G401.6 (cell line): ENCODE measurements around the gene TBXA2R.
"Not testable (repeated sequence)": the region's sequence is repeated elsewhere in the genome, so short reads cannot be mapped to it uniquely, and the experiment has no call there.

ENCODE experiments used
- FAIRE-seq: peaks from 2 replicates; lab custom pipeline; 2012; peaks lifted over from hg19 to GRCh38; lab: Jason Lieb, UNC

Gene TBXA2R

DNA sequence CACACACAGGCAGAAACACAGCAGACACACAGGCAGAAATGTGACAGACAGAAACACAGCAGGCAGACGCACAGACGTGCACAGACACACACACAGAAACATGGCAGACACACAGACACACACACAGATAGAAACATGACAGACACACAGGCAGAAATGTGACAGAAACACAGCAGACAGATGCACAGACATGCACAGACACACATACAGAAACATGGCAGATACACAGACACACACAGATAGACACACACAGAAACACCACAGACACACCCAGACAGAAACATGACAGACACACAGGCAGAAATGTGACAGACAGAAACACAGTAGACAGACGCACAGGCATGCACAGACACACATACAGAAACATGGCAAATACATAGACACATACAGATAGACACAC lies 1.3 kb downstream of the TBXA2R start:
- FAIRE-seq, result no peak

DNA sequence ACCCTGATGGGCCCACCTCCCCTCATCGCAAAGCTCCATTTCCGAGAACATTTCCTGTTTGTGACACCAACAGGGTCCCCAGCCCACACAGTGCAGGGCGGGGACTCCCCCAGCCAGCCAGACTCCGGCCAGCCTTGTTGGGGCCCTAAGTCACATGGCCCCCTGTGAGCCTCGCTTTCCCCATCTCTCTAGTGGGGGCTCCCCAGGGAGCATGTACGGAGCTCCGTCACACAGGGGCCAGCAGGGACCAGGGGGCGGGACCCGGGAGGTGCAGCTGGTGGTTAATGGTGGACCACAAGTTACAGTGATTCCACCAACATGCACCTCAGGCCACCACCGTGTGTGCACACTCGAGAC lies 1.7 kb downstream of the TBXA2R start:
- no peak for FAIRE-seq

DNA sequence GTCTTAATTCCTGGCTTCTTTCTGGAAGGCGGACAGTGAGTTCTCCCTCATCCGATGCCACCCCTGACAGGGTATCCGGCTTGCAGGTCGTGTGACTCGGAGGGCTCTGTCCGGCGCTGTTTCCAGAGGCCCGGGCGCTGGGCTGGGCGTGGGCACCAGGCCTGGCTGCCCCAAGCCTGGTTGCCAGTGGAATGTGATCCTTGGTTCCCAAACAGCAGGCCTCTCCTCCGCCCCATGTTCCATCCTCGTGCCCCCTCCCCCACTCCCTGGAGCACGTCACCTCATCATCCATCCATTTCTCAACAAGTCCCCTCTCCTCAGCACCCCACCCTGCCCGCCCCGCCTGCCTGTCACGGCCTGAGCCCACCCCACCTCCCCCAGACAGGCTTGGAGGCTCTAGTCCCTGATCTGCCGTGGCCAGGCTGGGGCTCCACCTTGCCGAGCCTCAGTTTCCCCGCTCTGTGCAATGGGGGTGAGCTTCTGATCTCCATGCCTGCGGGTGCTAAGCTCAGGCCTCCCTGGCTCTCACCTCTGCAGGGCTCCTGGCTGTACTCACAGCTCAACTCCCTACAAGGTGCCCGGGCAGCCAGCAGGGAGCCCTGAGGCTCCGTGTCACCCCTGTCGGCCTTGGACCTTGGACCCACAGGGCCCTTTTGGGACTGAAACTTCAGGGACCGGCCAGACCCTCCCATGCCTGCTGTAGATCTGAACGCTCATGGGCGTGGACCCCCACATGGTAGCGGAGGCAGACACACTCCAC lies 2.3 kb downstream of the TBXA2R start:
- no peak for FAIRE-seq

DNA sequence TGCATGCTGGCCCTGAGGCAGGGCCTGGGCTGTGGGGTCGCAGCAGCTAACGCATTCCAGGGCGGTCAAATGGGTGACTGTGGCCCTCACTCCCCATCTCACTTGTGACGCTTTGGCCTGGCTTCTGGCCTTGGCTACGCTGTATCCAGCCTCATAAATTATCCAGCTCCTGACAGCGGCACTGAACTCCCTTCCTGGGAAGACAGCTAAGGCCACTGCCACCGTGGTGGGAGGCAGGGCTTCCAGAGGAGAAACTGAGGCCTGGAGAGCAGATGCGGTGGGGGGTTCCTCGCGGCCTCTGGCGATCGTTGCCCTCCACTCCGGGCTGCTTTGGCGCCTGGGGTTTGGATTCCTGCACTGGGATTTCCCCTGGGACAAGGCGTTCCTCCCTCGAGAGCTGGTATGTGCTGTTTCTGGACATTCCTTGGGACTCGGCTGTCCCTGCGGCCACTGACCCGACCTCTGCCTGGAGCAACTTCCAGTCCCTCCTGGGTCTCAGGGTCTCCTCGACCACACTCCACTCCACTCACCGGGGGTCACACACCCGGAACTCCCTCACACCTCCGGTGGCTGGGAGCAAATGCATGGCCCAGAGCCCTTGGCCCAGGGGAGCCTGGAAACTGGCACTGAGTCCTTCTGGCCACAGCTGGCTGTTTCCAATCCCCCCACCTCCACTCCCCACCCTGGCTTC lies 3.4 kb downstream of the TBXA2R start:
- FAIRE-seq, result no peak

DNA sequence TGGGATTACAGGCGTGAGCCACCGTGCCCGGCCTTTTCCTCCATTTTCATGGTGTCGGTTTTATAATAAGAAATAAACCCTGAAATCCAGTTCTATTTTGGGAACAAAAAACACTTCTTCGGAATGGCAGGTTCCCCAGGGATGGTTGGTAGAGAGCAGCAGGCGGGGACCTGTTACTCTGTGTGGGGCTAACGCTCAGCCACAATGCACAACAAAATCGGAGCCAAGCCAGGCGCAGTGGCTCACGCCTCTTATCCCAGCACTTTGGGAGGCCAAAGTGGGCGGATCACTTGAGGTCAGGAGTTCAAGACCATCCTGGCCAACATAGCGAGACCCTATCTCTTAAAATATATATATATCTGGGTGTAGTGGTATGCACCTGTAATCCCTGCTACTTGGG lies 5.7 kb downstream of the TBXA2R start:
- no peak for FAIRE-seq

DNA sequence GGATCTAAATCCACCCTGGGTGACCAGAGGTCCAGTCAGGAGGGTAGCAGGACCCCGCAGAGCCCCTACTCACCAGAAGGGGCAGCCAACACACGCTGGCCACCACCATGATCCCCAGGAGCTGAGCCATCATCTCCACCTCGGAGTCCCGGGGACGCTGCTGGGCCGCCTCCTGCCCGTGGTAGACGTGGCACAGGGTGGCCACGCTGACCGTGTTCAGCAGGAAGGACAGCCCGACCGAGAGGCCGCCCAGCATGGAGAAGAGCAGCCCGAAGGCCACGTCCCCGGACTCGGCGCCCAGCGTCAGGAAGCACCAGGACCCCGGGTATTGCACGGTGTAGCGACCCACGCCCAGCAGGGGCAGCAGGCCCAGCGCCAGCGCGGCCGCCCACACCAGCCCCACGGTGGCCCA lies 6.9 kb downstream of the TBXA2R start:
- no peak for FAIRE-seq

DNA sequence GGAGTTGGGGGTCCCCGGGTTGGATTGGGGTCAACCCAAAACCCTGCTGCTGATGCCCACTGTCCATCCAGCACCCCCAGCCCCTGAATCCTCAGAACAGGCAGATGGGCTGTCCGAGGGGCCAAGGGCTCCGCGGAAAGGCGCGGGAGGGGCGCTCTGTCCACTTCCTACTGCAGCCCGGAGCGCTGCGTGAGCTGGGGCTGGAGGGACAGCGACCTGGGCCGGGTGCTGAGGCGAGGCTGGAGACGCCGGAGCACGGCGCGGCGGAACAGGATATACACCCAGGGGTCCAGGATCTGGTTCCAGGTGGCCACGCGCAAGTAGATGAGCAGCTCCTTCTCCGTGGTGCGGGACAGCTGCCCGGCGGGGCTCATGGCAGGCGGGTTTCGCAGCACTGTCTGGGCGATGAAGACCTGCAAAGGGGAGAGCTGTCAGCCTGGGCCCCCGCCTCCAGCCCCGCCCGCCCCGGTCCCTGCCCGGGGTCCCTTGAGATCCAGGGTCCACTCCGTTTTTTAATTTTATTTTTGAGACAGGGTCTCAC lies 11.1 kb downstream of the TBXA2R start:
- no peak for FAIRE-seq

DNA sequence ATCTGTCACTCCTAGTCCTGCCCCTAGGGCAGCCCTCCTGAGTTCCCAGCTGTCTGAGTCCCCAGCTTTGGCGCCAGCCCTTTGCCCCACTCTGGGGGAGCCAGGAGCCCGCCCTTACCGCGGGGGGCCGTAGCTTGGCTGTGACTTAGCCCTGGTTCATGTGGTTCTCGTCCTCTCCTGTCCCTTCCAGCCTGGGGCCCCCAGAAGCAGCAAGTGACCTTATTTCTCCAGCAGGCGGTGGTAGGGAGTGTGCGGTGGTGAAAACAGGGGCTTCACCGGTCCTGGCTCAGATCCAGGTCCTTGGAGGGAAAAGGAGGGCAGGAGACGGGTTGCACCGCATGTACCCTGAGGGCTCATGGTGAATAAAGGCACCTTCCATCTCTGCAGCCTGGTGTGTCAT lies 13.5 kb downstream of the TBXA2R start:
- no peak for FAIRE-seq

DNA sequence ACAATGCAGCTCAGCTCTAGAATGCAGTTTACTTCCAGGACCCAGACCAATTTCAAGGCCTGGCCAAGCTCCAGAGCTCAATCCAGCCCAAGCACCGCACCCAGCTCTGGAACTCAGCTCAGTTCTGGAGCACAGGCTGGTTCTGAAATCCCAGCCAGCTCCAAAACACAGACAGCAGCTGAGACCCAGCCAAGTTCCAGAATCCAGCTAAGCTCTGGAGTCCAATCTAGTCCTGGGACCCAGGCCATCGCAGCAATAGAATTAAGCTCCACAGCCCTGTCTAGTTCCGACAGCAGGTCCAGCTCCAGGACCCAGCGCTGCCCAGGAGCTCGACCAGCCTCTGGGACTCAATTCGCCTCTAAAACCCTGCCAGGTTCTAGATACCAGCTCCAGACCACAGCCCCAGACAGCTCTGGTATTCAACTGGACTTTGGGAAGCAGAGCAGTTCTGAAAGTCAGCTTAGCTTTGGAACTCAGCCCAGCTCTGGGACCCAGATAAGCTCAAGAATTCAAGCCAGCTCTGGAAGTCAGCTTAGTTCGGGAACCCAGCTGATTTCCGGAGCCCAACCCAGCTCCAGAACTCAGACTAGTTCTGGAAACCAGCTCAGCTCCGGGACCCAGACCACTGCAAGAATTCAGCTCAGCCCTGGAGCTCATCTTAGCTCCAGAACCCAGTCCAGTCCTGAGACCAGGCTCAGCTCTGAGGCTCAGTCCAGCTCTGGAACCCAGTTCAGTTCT lies 14.6 kb downstream of the TBXA2R start:
- FAIRE-seq, result no peak

DNA sequence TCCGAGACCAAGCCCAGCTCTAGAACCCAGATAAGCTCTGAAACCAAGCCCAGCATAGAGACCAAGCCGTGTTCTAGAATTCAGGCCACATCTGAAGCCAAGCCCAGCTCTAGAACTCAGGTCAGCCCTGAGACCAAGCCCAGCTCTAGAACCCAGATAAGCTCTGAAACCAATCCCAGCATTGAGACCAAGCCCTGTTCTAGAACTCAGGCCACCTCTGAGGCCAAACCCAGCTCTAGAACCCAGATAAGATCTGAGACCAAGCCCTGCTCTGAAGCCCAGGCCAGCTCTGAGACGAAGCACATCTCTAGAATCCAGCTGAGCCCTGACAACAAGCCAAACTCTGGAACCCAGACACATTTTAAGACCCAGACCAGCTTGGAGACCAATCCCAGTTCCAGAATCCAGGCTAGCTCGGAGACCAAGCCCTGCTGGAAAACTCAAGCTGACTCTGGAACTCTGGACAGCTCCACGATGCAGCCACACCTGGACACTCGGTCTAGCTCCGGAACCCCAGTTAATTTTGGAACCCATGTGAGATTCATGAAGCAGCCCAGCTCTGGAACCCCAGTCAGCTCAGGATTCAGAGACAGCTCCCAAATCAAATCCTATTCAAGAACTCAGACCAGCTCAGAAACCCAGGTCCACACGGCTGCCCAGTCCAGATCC lies 15.6 kb downstream of the TBXA2R start:
- FAIRE-seq, result no peak

DNA sequence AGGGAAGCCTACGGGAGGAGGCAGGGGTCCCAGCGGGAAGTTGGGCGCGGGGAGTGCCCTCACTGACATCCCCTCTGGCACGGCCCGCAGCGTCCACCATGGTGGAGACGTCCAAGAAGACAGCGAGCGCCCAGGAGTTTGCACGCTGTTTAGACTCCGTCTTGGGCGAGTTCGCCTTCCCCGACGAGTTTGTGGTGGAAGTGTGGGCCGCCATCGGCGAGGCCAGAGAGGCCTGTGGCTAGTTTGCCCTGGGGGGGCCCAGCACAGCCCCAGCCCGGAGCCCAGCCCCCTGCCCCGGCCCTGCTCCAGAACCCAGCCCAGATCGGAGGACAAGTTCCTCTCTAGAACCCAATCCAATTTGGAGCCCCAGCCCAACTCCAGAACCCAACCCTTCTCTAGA lies 16.7 kb downstream of the TBXA2R start:
- no peak for FAIRE-seq

DNA sequence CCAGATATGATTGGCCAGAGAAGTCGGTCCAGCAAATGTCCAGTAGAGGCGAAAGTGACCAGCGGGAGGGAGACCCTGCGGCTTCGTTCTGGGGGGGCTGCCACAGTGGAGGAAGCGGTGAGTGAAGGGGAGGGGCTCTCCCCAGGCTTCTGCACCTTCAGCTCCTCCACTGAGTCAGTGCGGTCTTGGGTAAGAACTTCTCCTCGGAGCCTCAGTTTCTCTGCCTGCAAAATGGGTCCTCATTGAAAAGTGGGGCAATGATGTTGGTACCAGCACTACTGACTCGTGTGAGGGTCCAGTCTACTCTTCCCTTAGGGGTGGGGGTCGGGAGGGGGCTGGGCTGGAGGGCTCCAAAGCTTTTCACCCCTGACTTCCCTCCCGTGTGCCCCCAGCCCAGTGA lies 17.2 kb downstream of the TBXA2R start:
- no peak for FAIRE-seq

DNA sequence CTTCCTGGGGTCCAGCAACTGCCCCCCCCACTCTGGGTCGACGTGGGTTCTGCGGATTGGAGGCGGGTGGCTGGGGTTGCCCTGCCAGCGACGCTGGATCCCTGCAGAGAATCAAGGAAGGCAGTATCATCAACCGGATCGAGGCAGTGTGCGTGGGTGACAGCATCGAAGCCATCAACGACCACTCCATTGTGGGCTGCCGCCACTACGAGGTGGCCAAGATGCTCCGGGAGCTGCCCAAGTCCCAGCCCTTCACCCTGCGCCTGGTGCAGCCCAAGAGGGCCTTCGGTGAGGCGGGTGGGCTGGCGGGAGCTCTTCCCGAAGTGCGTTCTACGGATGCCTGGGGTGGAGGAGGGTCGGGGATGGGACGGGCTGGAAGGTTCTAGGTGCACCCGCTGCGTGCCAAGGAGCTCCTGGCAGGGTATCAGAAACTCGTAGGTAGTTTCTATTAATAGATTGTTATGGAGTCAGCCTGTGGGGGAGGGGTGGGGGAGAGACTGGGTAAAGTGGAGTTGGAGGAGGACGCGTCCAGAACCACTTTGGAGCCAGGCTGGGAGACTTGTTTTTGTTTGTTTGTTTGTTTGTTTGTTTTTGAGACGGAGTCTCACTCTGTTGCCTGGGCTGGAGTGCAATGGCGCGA lies 19.8 kb downstream of the TBXA2R start:
- no peak for FAIRE-seq

DNA sequence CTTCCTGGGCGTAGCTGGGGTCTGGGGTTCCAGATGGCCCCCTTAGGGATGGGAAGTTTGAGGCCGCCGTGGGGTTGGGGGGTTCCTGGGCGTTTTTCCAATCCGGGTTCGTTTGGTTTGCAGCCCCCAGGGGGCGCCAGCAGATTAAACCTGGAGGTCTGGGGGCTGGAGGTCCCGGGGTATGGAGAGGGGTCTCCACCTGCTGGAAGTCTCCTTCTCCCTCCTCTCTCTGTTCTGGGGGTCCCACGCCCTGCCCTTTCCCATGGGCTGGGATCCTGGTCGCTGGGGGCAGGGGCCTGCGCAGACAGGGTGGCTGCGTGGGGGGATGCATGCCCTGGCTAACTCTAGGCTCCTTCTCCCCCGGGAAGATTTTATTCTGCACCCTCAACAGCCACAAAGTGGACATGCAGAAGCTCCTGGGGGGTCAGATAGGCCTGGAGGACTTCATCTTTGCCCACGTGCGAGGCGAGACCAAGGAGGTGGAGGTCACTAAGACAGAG lies 20.5 kb downstream of the TBXA2R start:
- FAIRE-seq, result no peak

DNA sequence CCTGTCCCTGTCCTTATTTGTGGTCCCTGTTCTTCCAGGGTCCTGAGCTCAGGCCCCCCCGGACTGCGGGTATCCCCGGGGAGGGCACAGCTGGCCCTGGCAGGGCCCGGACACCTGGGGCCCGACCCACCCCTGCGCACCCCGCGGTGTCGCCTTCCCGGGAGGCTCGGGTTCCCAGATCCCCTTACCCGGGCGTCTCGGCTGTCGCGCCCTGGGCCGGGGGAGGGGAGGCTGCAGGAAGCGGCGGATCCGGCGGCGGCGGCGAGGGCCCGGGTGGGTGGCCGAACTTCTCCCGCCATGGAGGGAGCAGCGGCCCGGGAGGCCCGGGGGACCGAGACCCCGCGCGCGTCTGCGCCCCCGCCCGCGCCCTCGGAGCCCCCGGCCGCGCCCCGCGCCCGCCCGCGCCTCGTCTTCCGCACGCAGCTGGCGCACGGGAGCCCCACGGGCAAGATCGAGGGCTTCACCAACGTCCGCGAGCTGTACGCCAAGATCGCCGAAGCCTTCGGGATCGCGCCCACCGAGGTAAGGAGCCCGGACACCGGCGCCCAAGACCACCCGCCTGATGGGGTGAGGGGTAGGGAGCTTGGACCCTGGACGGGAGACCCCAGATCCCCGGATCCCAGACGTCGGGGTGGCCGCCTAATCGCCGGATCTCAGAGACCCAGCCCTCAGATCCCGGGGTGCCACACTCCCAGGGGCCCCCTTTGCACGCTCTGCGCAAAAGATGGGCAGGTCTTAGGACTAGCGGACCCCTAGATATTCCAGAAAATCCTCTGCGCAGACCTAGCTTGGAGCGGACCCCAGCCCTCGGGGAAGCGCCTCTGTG lies 21.2 kb downstream of the TBXA2R start, which contains the start of gene GIPC3:
TSS of gene GIPC3 (plus strand) at position 178 of the 826 bp plus-strand sequence. CDS start at position 298, 120 bp downstream.
- FAIRE-seq, result no peak

DNA sequence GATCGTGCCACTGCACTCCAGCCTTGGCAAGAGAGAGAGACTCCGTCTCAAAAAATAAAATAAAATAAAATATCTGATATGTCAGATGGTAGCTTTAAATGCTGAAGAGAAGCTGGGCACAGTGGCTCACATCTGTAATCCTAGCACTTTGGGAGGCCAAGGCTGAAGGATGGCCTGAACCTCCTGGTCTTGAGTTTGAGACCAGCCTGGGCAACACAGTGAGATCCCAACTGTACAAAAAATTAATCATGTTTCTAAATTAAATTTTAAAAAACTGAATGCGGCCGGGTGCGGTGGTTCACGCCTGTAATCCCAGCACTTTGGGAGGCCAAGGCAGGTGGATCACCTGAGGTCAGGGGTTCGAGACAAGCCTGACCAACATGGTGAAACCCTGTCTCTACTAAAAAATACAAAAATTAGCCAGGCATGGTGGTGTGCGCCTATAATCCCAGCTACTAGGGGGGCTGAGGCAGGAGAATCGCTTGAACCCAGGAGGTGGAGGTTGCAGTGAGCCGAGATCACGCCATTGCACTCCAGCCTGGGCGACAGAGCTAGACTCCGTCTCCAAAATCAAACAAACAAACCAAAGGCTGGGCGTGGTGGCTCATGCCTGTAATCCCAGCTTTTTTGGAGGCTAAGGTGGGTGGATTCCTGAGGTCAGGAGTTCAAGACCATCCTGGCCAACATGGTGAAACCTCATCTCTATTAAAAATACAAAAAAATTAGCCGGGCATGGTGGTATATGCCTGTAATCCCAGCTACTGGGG lies 22.5 kb downstream of the TBXA2R start:
- not testable (repeated sequence) for FAIRE-seq

DNA sequence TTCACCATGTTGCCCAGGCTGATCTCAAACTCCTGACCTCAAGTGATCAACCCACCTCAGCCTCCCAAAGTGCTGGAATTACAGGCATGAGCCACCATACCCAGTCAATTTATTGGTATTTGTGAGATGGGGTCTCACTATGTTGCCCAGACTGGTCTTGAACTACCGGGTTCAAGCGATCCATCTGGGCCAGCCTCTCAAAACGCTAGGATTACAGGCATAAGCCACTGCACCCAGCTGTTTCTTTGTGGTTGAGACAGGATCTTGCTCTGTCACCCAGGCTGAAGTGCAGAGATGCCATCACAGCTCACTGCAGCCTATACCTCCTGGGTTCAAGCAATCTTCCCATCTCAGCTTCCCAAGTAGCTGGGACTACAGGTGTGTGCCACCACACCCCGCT lies 24.9 kb downstream of the TBXA2R start:
- FAIRE-seq, result not testable (repeated sequence)

DNA sequence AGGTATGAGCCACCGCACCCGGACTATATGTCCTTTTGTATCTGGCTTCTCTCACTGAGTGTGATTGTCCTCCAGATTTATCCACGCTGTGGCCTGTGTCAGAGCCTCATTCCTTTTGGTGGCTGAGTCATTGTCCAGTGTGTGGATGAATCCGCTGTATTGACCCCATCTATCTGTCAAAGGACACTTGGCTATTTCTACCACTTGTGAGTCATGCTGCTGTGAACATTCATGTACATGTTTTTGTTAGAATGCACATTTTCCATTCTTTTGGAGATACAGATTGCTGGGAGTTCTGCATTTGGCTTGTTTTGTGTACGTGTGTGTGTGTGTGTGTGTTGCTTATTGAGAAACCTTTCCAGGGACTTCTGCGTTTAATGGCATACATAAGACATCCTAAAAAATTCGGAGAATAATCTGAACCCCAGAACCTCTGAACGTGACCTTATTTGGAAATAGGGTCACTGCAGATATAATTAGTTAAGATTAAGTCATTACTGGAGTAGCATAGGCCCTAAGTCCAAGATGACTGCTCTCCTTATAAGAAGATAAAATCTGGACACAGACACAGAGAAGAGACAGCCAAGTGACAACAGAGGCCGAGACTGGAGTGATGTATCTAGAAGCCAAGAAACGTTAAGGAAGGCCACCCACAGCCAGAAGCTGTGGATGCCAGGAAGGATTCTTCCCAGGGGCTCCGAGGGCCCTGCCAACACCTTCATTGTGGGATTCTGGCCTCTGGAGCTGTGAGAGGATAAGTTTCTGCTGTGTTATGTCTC lies 26.3 kb downstream of the TBXA2R start:
- no peak for FAIRE-seq

DNA sequence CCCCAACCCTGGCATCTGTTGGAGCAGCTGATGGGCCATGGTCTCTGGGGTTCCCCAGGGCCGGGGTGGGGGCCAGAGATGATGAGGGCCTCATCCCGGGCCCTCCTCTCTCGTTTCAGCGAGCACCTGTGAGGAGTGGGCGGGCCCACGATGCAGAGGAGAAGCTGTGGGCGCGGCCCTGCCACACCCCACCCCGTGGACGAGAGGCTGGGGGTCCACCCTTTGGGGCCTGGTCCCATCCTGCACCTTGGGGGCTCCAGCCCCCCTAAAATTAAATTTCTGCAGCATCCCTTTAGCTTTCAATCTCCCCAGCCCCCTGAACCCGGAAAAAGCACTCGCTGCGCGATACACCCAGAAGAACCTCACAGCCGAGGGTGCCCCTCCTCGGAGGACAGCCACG lies 28.3 kb downstream of the TBXA2R start:
- FAIRE-seq, result no peak
